Stimulated activated CD8-positive, alpha-beta memory T cell treated with anti-CD3 and anti-CD28 coated beads, Interleukin-12 subunit alpha, Interleukin-12 subunit beta, amount 100 ng/mL, for 4 hours (primary cell): Measurements from ENCODE around the gene SHB.
"Not testable (repeated sequence)": the region's sequence is repeated elsewhere in the genome, so short reads cannot be mapped to it uniquely, and the experiment has no call there.

Experiments
- DNase-seq: peaks from one replicate; pipeline ENCODE4 v3.0.0-alpha.2; 2020; ENCODE audit warnings: low read depth

SHB gene

DNA sequence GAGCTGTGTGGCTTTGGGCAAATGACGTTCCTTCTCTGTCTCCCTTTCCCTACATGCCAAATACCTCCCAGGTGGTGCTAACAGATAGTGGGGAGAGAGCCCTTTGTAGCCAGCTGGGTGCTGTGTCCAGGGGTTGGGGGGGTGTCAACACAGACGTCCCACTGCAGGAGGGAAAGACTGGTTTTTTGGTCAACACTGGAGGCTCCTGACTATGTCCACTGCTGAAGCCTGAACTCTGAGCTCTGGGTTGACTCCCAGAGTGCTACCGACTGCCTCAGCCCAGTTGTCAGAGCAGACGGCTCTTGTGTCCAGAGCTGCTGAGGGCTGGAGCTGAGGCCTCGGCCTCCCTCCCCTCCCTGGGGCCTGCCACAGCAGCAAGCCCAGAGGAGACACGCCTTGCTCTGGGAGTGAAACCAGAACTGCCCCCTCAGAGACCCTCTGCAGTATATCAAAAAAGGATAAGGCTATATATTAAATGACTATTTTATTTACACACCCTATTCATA is 150.3 kb downstream of the SHB start:
- no peak for DNase-seq

DNA sequence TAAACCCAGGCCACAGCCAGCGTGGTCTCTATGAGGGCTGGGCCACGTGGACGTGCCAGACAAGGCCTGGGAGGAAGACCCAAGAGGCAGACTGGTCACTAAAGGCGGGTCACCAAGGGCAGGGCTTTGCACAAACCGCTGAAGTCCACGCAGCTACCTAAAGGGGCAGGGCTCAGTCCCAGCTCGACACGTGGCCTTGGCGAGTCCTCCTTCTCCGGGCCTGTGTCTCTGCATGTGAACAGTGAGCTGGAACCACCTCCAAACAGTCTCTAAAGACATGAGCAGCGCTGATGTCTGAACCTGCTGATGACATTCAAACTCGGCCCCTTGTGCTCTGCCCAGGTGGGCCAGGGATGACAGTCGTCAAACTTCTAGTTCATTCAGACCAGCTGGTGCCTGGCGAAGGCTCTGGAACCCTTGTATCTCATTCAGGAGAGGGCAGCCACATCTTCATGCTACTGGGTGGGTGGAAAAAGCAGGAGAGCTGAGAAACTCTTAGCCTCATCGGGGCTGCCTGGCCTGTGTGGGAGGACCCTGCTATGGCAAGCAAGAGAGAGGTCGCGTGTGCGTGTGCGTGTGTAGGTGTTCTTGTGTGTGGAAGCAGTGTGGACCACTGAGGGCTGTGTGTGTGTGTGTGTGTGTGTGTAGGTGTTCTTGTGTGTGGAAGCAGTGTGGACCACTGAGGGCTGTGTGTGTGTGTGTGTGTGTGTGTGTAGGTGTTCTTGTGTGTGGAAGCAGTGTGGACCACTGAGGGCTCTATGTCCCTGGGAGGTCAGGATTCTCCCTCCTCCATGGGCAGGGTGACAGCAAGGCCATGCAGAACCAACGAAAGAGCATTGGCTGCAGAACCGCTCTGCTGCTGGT is 151.0 kb downstream of the SHB start:
- no peak for DNase-seq

GRCh38 chr9:37917313-37917731 is 151.7 kb downstream of the SHB start:
- DNase-seq = no peak

- no peak for DNase-seq
Observed at GRCh38 chr9:37916471-37917312, 152.3 kb downstream of the SHB start.

DNA sequence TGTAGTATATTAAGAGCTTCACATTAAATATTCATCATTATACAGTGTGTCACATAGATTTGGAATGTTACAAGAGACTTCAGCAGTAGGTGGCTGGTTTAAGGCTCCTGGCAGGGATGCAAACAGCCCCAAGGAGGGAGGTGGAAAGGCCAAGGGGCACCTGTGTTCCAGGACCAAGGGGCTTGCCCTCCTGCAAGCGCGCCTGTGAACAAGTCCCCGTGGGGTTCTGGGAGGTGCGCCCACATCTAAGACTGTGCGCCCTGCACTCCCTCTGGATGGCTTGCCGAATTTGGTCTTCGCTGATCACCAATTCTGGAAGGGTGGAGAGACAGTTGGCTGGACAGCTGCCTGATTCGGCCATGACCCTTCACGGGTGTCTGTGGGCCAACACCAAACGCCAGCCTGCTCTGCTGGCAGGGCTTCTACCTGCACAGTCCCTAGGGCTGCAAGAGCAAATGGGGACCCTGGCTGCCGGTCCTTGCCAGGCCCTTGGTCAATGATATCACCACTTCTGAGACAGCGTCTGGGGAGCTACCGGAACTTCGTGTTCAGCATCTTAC is 153.0 kb downstream of the SHB start:
- no peak for DNase-seq

- DNase-seq = no peak
Observed at GRCh38 chr9:37914701-37915358, 154.2 kb downstream of the SHB start.

- DNase-seq = no peak
Observed at GRCh38 chr9:37914154-37914551, 154.9 kb downstream of the SHB start.

GRCh38 chr9:37913480-37914153 is 155.4 kb downstream of the SHB start:
- peak; percentile 61 for DNase-seq

- DNase-seq = no peak
Observed at GRCh38 chr9:37911271-37911681, 157.8 kb downstream of the SHB start.

DNA sequence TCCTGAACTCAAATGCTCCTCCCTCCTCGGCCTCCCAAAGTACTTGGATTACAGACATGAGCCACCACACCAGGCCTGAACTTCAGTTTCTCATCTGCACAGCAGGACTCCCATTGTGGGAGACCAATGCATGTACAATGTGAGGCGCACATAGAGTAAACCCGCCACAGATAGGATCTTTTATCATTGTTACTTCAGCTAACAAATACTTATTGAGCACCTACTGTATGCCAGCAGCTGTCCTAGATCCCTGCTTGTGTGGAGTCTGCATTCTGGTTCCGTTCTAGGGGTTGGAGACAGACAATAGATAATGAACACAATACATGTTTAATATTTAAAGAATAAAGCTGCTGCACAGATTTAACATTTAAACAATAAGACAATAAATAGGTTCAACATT is 158.8 kb downstream of the SHB start:
- no peak for DNase-seq

GRCh38 chr9:37909836-37910235 is 159.2 kb downstream of the SHB start:
- not testable (repeated sequence) for DNase-seq

DNA sequence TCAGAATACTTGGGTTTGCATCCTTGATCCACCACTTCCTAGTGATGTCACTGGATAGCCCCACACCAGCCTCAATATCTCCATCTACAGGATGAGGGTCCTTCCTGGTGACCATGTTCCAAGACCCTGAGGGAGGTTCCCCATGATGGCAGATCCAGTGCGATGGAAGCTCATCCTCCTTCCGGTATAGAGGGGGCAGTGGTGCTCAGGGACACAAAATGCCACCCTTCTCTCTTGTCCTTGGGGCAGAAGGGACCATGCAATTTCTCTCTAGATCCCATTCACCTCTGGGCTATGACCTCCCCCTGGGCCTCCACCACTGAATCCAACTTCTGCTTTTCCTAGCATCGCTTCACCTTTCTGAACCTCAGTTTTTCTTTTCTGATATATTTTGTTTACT is 159.7 kb downstream of the SHB start:
- no peak for DNase-seq

DNA sequence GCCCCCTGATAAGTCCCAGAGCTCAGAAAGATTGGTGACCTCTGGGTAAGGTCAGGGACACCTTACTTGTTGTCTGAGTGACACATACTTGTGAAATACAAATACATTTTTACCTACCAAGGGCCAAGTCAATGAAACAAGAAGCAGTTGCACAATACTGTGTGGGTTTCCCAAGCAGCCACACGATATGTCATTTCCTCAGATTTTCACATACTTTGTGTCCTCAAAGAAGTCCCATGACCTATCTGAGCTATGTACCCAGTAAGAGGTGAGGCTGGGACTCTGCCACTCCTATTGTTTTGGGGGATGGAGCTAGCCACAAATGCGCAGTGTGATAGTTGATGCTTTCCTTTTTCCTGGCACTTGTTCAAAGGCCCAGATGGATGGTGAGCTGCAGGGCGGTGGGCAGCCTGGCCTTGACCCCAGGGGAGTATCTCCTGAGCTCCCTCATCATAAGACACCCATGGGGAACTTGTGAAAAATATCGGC is 160.3 kb downstream of the SHB start:
- no peak for DNase-seq

DNA sequence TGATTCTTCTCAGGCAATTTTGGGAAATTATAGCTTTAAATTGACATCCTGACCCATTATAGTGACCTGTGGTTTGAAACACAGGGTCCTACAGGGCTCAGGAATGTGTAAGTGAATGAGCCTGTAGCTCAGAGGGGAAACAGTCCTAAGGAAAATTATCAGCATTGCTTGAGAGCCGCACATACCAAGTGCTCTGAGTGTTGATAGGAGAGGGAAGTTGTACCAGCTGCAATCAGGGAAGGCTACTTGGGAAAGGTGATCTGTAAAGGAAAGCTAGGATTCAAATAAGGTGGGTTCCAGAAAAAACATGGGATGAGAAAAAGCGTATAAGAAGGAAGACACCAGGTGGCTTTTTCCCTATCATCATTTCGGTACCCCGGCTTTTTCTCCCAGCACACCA is 160.7 kb downstream of the SHB start:
- no peak for DNase-seq

GRCh38 chr9:37906312-37907239 is 162.5 kb downstream of the SHB start:
- DNase-seq = no peak

- no peak for DNase-seq
Observed at GRCh38 chr9:37905776-37906175, 163.3 kb downstream of the SHB start.

- no peak for DNase-seq
Observed at GRCh38 chr9:37905131-37905505, 163.9 kb downstream of the SHB start.

DNA sequence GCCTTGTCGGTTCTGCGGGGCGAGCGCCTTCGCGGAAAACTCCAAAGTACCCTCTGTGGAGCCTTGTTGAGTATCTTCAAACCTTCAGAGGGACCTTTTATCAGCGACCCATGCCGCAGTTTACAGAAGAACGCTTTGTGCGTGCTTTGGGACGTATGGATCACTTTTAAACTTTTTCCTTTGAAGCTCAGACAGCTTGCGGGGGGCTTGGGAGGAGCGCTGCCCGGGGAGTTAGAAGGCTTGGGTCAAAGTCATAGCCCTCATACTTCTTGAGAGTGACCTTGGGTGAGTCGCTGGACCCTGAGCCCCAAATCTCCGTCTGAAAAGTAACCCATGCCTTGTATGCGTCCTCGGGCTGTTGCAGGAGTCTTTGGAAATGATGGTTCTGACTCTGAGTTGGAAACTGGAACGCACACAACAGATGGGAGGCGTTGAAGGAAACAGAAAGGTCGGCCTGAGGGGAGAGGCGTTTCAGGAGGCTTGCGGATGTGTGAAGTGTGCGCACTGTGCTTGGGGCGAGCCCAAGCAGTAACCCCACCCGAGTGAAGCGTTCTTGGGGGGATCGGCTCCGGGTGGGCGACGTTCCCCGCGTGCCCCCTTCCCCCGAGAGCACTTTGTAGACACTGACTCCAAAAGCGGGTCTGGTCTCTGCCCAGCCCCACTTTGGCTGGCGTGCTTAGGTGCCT is 164.4 kb downstream of the SHB start:
- no peak for DNase-seq

DNA sequence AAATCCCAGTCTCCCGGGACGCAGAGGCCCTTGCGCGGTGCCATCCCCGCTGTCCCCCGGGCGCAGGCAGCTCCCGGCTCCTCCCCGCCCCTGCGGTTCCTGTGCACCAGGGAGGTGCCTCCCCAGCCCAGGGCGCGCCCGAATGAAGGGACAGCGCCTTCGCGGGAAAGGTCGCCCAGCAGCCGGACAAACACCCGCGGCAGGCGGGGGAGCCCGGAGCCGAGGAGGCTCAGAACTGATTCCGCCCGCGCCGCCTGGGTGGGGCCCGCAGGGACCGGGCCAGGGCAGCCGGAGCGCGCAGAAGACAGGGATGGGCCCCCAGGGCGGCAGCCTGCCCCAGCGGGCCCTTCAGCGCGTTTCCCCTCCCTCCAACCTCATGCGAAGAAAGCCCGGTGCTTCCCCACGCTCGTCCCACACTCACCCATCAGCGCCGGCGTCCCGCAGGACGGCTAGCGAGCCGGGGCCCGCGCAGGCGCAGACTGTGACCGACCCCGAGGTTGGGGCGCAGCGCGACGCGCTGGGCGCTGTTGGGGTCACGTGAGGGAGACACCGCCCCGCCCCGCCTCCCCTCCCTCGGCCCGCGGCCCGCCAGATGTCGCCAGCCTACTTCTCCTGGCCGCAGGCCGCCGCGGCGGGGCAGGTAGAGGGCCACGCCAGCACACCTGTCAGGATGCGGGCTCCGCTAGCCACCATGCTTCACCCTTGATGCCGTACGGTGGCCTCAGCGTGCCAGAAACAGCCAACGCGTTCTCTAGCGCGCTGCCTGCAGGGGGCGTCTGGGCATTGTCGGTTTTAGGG is 165.2 kb downstream of the SHB start, which contains the start of gene SLC25A51:
Gene SLC25A51 (minus strand): TSS at position 481 of the 798 bp plus-strand sequence. CDS start 15,577 bp downstream, outside the sequence.
- DNase-seq = peak; percentile 91
